NCI-H146 treated with DMSO at 0.1 percent for 48 hours (cell line): ENCODE results near the gene ARHGAP26.

Experiments
- DNase-seq: peaks from one replicate; lab custom pipeline; 2025; ENCODE audit not compliant: unreplicated experiment; lab: John Stamatoyannopoulos, UW

ARHGAP26 gene

DNA sequence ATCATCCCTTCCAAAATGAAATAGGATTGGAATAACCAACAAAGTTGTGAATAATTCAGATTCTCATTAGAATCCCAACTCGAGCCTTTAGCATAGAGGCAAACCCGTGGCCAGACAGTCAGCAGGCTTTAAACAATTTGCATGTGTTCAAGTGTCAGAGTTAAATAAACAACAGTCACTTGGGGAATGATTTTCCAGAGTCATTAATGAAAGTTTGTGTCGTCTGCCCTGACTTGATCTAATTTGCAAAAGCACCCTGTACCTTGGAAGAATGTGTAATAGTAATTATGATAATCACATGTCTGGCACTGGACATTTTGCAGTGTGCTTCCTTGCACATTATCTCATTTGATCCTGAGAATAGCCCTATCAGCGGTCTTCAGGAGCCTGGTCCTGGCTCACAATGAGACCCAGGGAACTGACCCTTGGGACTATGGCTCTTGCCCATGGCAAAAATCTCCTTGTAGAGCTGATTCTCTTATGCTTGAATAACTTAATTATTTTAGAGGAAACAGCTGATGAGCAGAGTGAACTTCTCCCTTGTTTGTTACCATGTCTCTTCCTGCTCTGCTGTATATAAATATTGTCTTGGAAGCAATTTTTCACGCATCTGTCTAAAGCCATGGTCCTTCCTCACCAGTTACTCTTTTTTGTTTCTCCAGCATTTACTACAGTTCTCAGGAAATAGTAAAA is 360.6 kb downstream of the ARHGAP26 start:
- DNase-seq: no peak

GRCh38 chr5:143131972-143132371 is 361.8 kb downstream of the ARHGAP26 start:
- DNase-seq: no peak

DNA sequence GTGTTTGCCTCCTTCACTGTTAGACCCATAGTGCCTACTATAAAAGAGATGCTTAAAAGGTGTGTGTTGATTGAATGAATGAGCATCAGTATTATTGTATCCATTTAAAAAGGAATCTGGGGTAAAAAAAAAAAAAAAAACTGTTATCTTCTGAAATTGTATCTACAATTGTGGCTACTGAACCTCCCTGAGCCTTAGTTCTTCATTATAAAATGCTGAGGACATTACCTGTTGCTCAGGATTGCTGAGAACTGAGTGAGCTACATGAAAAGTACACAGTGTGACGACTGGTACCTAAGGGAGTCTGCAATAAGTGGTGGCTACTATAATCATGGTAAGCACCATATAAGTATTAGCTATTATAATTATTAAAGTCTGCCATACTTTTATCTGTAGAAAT is 362.6 kb downstream of the ARHGAP26 start:
- no peak for DNase-seq

DNA sequence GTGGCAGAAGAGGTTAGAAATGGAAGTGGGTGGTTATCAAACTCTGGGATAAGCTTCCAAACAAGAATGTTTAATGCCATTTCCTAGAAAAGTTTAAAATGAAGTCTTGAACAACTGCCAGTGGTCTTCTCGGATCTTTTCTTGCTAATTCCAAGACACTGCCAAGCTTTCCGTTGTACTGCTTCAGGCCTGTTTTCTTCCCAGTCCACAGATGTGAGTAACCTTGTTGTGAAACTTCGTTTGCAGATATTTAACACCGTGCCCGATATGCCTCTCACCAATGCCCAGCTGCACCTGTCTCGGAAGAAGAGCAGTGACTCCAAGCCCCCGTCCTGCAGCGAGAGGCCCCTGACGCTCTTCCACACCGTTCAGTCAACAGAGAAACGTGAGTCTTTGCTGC is 363.5 kb downstream of the ARHGAP26 start:
- no peak for DNase-seq

DNA sequence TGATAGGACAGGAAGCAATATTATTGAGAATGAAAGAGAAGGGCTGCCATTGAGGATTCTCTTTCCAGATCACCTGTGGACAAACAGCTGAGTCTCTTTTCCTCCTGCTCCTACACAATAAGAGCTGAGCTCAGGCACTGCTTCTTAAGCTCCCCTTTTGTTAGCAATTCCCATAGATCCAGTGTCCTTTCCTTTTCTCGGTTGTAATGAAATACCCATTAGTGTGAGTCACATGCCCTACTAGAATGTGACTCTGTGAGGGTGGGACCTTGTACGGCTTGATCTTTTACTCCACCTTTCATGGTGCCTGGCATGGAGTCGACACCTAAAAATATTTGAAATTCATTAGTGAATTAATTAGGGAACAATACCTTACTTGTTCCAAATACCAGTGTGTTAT is 364.1 kb downstream of the ARHGAP26 start:
- DNase-seq: no peak

GRCh38 chr5:143134900-143135299 is 364.7 kb downstream of the ARHGAP26 start:
- DNase-seq: no peak

- no peak for DNase-seq
Measured at GRCh38 chr5:143135832-143136551, 365.8 kb downstream of the ARHGAP26 start.

DNA sequence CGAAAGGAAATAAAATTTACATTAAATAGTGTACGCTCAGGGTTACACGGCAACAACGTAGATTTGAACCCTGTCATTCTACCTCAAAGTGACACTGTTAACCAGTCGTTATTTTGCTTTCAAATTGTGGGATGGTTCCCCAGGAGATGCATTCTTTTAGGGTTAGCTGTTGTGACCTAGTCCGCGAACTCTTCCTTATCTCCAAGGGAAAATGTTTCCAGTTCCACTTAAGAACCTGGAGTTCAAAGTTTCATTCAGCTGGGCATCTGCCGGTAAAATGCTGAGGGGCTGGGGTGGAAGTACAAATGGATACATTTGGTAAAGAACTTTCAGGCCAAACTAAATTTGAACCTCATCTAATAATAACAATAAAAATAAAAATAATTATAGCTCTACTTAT is 368.7 kb downstream of the ARHGAP26 start:
- no peak for DNase-seq

GRCh38 chr5:143139585-143139984 is 369.4 kb downstream of the ARHGAP26 start:
- no peak for DNase-seq

- DNase-seq: no peak
Measured at GRCh38 chr5:143140492-143141203, 370.5 kb downstream of the ARHGAP26 start.

- DNase-seq: no peak
Measured at GRCh38 chr5:143141652-143142051, 371.5 kb downstream of the ARHGAP26 start.

GRCh38 chr5:143142596-143143435 is 372.6 kb downstream of the ARHGAP26 start:
- no peak for DNase-seq

GRCh38 chr5:143143973-143144372 is 373.8 kb downstream of the ARHGAP26 start:
- no peak for DNase-seq

DNA sequence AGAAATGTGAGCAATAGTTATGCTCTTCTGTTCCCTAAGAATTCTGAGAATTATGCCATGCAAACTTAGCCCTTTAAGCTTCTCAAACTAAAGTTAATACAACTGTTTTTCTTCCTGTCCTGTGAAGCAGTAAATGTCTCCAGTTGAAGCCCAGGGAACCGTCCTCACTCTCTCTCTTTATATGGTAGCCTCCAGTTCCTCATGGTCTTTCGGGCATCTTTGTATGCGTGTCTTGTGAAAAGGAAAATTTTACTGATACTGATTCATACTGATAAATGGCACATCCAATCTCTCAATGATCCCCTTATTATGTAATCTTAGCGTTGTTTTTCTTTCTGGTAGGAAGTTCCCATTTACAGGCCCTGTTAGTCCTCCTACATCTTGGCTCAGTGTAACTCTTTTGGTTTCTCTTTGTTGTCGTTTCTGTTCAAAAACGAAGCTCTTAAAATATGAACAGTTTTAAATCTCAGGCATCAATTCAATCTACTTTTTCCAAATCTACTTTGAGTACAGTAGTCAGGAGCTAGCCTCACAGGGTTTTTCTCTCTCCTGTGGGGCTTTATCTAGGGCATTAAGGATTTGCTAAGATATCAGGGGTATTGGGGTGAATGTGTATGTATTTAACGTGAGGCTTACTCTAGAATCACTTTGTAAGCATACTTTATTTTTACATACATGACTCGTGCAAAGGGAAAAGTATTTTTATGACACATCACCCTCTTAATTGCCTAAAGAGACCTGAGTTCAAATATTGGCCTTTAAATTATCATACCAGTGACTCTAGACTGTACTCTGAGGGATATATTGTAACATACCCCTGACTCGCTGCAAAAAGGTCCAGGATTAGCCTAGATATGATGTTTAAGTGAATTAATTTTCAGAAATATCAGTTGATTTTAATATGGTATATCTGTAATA is 375.3 kb downstream of the ARHGAP26 start:
- no peak for DNase-seq

DNA sequence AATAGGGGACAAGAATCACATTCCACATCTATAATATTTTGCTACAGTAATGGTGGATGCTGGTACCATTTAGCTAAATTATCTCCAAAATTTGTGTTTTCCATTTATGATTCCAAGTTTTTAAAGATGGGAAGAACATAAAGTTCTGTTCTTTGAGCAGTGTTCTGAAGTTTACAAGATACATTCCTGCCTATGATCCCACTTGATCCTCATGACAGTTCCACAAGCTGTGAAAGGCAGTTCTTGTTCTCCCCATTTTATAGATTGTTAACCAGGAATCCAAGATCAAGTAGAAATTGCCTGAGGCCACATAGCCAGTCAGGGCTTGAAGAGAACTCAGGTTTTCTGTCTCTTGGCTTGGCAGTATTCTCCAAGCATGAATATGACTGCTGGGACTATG is 376.0 kb downstream of the ARHGAP26 start:
- no peak for DNase-seq

DNA sequence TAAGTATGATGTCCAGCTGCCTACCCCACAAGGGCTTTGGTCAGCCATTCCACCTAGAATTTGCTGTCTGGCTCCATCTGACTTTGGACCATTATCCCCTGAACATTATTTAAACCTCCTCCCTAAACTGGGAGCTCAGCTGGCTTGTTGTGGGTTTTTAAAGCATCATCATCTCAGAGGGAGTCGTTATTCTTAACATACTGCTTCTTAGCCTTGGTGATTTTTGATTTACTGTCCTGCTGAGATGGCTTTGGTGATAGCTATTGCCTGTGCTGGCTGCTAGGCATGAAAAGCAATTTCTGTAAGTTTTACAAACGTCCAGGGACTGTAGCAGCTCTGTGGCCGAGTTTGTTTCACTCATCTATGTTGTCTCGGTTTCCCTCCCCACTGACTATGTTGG is 377.2 kb downstream of the ARHGAP26 start:
- DNase-seq: no peak

GRCh38 chr5:143147902-143148301 is 377.7 kb downstream of the ARHGAP26 start:
- no peak for DNase-seq

DNA sequence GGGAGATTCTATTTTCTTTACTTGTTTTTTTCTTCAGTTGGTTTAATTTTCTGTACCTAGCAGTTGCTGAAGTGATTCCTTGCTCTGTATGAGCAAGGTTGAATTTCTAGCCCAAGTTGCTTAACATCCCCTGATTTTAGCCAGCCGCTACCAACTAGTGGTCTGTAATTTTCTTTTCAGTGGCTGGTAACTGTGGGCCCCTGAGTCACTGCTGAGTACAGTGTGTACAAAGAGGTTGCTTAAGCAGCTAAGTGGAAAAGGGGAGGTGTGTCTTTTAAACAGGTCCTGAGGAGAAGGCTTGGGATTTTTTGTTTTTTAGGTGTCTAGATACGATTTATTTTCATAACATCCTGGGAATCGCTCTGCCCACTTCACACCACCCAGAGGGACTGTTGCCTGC is 378.6 kb downstream of the ARHGAP26 start:
- DNase-seq: no peak

DNA sequence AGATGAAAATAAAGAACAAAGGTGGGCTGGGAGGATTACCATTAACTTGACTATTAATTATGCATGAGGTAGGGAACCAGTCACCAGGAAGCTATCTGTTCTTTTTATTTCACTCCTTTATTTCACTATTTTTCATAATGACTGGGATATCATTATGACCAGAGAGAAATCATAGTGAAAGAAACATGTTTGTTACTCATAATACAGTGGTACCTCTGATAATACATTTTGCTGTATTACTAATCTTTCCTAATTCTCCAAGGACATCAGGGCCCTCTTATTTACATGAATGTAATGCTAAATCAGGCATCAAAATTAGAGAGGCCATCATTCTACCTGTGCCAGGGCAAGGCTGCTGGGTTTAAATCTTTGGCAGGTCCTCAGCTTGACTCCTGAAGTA is 379.6 kb downstream of the ARHGAP26 start:
- DNase-seq: no peak

DNA sequence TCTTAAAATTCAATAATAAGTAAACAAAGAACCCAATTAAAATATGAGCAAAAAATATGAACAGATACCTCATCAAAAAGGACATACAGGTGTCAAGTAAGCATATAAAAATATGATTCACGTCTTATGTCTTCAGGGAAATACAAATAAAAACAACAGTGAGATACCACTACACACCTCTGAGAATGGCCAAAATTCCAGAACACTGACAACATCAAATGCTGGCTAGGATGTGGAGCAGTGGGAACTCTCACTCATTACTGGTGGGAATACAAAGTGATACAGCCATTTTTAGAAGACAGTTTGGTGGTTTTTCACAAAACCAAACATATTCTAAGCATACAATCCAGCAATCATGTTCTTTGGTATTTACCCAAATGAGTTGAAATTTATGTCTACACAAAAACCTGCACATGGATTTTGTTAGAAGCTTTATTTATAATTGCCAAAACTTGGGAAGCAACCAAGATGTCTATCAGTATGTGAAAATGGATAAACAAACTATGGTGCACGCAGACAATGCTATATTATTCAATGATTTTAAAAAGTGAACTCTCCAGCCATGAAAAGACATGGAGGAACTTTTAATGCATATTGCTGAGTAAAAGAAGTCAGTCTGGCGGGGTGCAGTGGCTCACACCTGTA is 381.0 kb downstream of the ARHGAP26 start:
- no peak for DNase-seq
